GM12874 (cell line): ENCODE data around the gene SRRM2.

ENCODE experiments used
- CTCF ChIP-seq: IDR thresholded peaks from 2 replicates; pipeline ENCODE4 v1.5.1; 2011; ENCODE audit warnings: low read depth, mild to moderate bottlenecking, control low read depth, low read length, moderate library complexity; ENCODE audit not compliant: insufficient read depth

Gene SRRM2

GRCh38 chr16:2752035-2752849, at the start of gene SRRM2:
Gene SRRM2 (plus strand): TSS chr16:2752638. CDS start chr16:2756365, 3,727 bp downstream.
- no peak for TF ChIP-seq CTCF

GRCh38 chr16:2702871-2703745, 49.3 kb upstream of the SRRM2 start:
- no peak for TF ChIP-seq CTCF

- TF ChIP-seq CTCF = no peak
These were observed 48.1 kb upstream of the SRRM2 start for GRCh38 chr16:2704166-2704982.

GRCh38 chr16:2704983-2705275, 47.5 kb upstream of the SRRM2 start:
- TF ChIP-seq CTCF = no peak

GRCh38 chr16:2705351-2705750, 47.1 kb upstream of the SRRM2 start:
- no peak for TF ChIP-seq CTCF

- no peak for TF ChIP-seq CTCF
These were observed 46.4 kb upstream of the SRRM2 start for GRCh38 chr16:2706085-2706484.
